ENCODE measurements around the gene LRRC36.

Gene LRRC36

GRCh38 chr16:67391424-67392300, 65.0 kb downstream of the LRRC36 start:
- DNase-seq, result no peak

GRCh38 chr16:67392301-67393059, 65.9 kb downstream of the LRRC36 start:
- no peak for DNase-seq

- peak; percentile 27 for DNase-seq
Measured at GRCh38 chr16:67393111-67393787, 66.6 kb downstream of the LRRC36 start, which contains the start of gene TPPP3. TPPP3 (minus strand) TSS chr16:67393498; CDS start chr16:67391111, 2,387 bp downstream.

- DNase-seq, result no peak
Measured at GRCh38 chr16:67393788-67394154, 67.2 kb downstream of the LRRC36 start.

GRCh38 chr16:67394155-67395104, 67.8 kb downstream of the LRRC36 start:
- no peak for DNase-seq

GRCh38 chr16:67395105-67395457, 68.5 kb downstream of the LRRC36 start:
- no peak for DNase-seq

GRCh38 chr16:67395458-67396158, 69.0 kb downstream of the LRRC36 start:
- DNase-seq, result no peak

GRCh38 chr16:67396159-67397035, 69.8 kb downstream of the LRRC36 start:
- DNase-seq, result no peak

- DNase-seq, result no peak
Measured at GRCh38 chr16:67397036-67397801, 70.6 kb downstream of the LRRC36 start.

- DNase-seq, result no peak
Measured at GRCh38 chr16:67397812-67398545, 71.4 kb downstream of the LRRC36 start.

- DNase-seq, result no peak
Measured at GRCh38 chr16:67398546-67399217, 72.1 kb downstream of the LRRC36 start.

- DNase-seq, result peak; percentile 53
Measured at GRCh38 chr16:67399218-67399733, 72.7 kb downstream of the LRRC36 start.

- no peak for DNase-seq
Measured at GRCh38 chr16:67399749-67400704, 73.4 kb downstream of the LRRC36 start.

GRCh38 chr16:67400901-67401300, 74.3 kb downstream of the LRRC36 start:
- DNase-seq, result no peak

- DNase-seq, result no peak
Measured at GRCh38 chr16:67403976-67404555, 77.5 kb downstream of the LRRC36 start.

GRCh38 chr16:67404740-67405226, 78.2 kb downstream of the LRRC36 start:
- DNase-seq, result no peak

All from stimulated activated CD4-positive, alpha-beta T cell treated with anti-CD3 and anti-CD28 coated beads, Interleukin-4, amount 100 ng/mL, for 24 hours (primary cell).